ENCODE results near the gene PRKAR2A. TPM values are rescaled to one million over a fixed set of nuclear protein-coding genes. Genes with fewer than 3 reads are reported as not detected.

PRKAR2A gene
- total RNA-seq, 2 donors from 2014 or later: 38.9 to 41.2 TPM

DNA sequence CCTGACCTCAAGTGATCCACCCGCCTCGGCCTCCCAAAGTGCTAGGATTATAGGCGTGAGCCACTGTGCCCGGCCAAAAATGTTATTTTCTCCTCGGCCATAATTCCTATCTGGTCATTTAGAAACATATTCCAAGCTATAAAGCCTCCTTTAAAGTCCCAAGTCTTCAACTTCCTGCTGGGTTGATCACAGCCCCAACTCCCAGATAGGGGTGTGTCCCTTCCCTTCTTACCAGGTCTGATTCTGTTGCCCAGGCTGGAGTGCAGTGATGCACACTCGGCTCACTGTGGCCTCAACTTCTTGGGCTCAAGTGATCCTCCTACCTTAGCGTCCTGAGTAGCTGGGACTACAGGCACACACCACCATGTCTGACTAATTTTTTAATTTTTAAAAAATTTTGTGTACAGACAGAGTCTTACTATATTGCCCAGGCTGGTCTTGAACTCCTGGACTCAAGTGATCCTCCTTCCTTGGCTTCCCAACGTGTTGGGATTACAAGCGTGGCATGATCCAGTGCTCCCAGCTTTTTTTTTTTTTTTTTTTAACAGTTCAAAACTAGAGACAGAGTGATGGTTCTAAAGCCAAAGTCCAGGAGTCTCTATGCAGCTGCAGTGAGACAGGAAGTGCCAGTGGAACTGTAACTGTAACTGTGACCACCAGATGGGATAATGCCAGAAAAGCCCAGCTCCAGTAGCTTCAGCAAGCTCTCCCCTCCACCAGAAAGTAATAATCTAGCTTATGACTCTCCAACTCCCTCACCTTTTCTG, 8.2 kb upstream of the PRKAR2A start:
- H3K4me3 Mint-ChIP-seq: no peak overlapping the region
- no peak for DNase-seq
- Histone ChIP-seq H3K4me1 (ENCODE audit: control insufficient read depth, insufficient read depth, low read length) (peaks cover 7% of the 10 kb centered on the region), H3K36me3 (ENCODE audit: control insufficient read depth, insufficient read depth, low read length) (no peaks in the 10 kb centered on the region), H3K9ac (ENCODE audit: extremely low read depth, low read length, poor library complexity, severe bottlenecking) (no peak overlapping the region), H3K9me3 (ENCODE audit: control insufficient read depth, low read length) (no peaks in the 10 kb centered on the region), H3K4me3 (ENCODE audit: low read length) (no peak overlapping the region), H3K27me3 (ENCODE audit: control insufficient read depth, insufficient read depth, low read length, poor library complexity, severe bottlenecking) (no peaks in the 10 kb centered on the region), H3K27ac (ENCODE audit: low read depth, low read length) (peak overlapping the region; percentile 75)
- H3K4me1 Mint-ChIP-seq: peaks cover 7% of the 10 kb centered on the region
- H3K27me3 Mint-ChIP-seq (ENCODE audit: insufficient read depth): no peaks in the 10 kb centered on the region
- H3K27ac Mint-ChIP-seq: peak overlapping the region; percentile 47
- TF ChIP-seq, protein P1, sequence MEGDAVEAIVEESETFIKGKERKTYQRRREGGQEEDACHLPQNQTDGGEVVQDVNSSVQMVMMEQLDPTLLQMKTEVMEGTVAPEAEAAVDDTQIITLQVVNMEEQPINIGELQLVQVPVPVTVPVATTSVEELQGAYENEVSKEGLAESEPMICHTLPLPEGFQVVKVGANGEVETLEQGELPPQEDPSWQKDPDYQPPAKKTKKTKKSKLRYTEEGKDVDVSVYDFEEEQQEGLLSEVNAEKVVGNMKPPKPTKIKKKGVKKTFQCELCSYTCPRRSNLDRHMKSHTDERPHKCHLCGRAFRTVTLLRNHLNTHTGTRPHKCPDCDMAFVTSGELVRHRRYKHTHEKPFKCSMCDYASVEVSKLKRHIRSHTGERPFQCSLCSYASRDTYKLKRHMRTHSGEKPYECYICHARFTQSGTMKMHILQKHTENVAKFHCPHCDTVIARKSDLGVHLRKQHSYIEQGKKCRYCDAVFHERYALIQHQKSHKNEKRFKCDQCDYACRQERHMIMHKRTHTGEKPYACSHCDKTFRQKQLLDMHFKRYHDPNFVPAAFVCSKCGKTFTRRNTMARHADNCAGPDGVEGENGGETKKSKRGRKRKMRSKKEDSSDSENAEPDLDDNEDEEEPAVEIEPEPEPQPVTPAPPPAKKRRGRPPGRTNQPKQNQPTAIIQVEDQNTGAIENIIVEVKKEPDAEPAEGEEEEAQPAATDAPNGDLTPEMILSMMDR (conservative IDR thresholded peaks at IDR 0.05): peak; percentile 43
- 91 to 92% methylated on average over 9 of the region's 9 CpGs for WGBS, 2 experiments (ENCODE audit: insufficient coverage in 1 of 2, insufficient read length in 1 of 2)
- H3K36me3 Mint-ChIP-seq (ENCODE audit: low read depth): peaks cover 1% of the 10 kb centered on the region
- no peaks in the 10 kb centered on the region for H3K9me3 Mint-ChIP-seq

DNA sequence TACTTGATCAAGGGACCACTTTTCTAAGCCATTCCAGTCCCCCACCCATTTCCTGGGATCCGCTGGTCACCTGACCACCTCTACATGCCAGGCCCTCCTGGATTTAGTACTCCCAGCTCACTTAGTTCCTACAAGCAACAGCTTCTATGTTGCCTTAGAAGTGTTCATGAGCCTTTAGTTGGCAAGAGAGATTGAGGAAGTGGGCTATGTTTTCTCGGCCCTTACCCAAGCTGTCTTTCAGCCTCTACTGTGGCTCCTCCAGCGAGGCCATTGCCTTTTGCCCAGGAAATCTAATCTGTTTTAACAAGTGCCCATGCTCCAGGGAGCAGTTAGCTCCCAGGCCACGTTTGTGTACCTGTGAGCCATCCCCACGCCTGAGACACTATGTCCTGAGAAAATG, 4.5 kb upstream of the PRKAR2A start:
- H3K9ac ChIP-seq (ENCODE audit: extremely low read depth, low read length, poor library complexity, severe bottlenecking): no peak overlapping the region
- H3K4me3 ChIP-seq (ENCODE audit: low read length): no peak overlapping the region
- 87 to 96% methylated on average over 5 of the region's 5 CpGs for WGBS, 2 experiments (ENCODE audit: insufficient coverage in 1 of 2, insufficient read length in 1 of 2)
- Mint-ChIP-seq H3K4me1 (peaks cover 12% of the 10 kb centered on the region), H3K27ac (no peak overlapping the region), H3K27me3 (ENCODE audit: insufficient read depth) (no peaks in the 10 kb centered on the region), H3K36me3 (ENCODE audit: low read depth) (no peaks in the 10 kb centered on the region), H3K9me3 (no peaks in the 10 kb centered on the region), H3K4me3 (no peak overlapping the region)
- no peaks in the 10 kb centered on the region for H3K36me3 ChIP-seq (ENCODE audit: control insufficient read depth, insufficient read depth, low read length)
- TF ChIP-seq, protein P1 (conservative IDR thresholded peaks at IDR 0.05): no peak
- no peaks in the 10 kb centered on the region for H3K27me3 ChIP-seq (ENCODE audit: control insufficient read depth, insufficient read depth, low read length, poor library complexity, severe bottlenecking)
- peaks cover 7% of the 10 kb centered on the region for H3K4me1 ChIP-seq (ENCODE audit: control insufficient read depth, insufficient read depth, low read length)
- H3K9me3 ChIP-seq (ENCODE audit: control insufficient read depth, low read length): no peaks in the 10 kb centered on the region
- DNase-seq: no peak
- no peak overlapping the region for H3K27ac ChIP-seq (ENCODE audit: low read depth, low read length)

- Histone ChIP-seq H3K27ac (ENCODE audit: low read depth, low read length) (no peak overlapping the region), H3K36me3 (ENCODE audit: control insufficient read depth, insufficient read depth, low read length) (no peaks in the 10 kb centered on the region), H3K9ac (ENCODE audit: extremely low read depth, low read length, poor library complexity, severe bottlenecking) (no peak overlapping the region), H3K4me1 (ENCODE audit: control insufficient read depth, insufficient read depth, low read length) (peaks cover 7% of the 10 kb centered on the region), H3K4me3 (ENCODE audit: low read length) (no peak overlapping the region), H3K9me3 (ENCODE audit: control insufficient read depth, low read length) (no peaks in the 10 kb centered on the region), H3K27me3 (ENCODE audit: control insufficient read depth, insufficient read depth, low read length, poor library complexity, severe bottlenecking) (no peaks in the 10 kb centered on the region)
- no peak overlapping the region for H3K27ac Mint-ChIP-seq
- 62 to 77% methylated on average over 3 of the region's 3 CpGs for WGBS, 2 experiments (ENCODE audit: insufficient coverage in 1 of 2, insufficient read length in 1 of 2)
- no peaks in the 10 kb centered on the region for H3K9me3 Mint-ChIP-seq
- no peaks in the 10 kb centered on the region for H3K36me3 Mint-ChIP-seq (ENCODE audit: low read depth)
- H3K27me3 Mint-ChIP-seq (ENCODE audit: insufficient read depth): peaks cover 2% of the 10 kb centered on the region
- H3K4me1 Mint-ChIP-seq: peaks cover 18% of the 10 kb centered on the region
- no peak overlapping the region for H3K4me3 Mint-ChIP-seq
- TF ChIP-seq, protein P1 (conservative IDR thresholded peaks at IDR 0.05): no peak
- DNase-seq: peak; percentile 56
Measured at GRCh38 chr3:48851407-48851806, 3.7 kb upstream of the PRKAR2A start.
